NCI-H82 treated with DMSO at 0.1 percent for 48 hours (cell line): ENCODE measurements around the gene ATG7.

Experiments
- DNase-seq: peaks from one replicate; lab custom pipeline; 2025; ENCODE audit not compliant: unreplicated experiment; lab: John Stamatoyannopoulos, UW

ATG7 gene

GRCh38 chr3:11548721-11549131, 276.5 kb downstream of the ATG7 start:
- no peak for DNase-seq

DNA sequence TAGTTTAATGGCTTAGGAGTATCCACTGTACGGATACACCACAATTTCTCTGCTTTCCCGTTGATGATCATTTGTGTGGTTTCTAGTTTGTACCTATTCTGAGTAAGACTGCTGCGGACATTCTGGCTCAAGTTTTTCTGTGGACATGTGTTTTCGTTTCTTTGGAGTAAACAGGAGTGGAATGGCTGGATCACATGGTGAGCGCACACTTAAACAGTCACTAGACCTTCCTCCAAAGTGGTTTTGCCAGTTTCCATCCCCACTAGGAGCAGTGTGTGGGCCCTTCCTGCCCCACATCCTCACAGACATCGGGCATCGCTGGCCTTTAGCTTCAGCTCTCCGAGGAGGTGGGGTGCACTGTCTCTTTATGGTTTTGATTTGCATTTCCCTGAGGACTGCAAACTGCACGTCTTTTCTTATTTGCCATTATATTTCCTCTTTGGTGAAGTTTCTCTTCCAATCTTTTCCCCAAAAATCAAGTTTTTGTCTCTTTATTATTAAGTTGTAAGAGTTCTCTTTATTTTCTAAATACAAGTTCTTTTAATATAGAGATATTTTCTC, 277.5 kb downstream of the ATG7 start:
- DNase-seq = no peak

DNA sequence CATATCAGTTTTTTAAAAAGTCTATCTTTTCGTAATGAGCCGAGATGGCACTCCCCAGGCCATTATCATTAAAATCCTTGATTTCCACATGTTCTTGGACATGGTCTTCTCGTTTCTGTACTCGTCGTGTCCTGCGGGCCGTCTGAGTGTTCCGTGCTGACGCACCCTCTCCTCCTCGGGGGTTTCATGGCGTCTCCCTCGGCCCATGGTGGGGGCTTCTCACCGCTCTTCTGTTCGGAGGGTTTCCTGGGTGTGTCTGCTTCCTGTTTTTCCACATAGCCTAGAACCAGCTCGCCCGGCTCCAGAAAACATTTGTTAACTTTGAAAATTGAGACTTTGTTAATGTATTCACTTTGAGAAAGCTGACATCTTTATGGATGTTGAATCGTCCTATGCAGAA, 278.8 kb downstream of the ATG7 start:
- DNase-seq = no peak

GRCh38 chr3:11552289-11553264, 280.4 kb downstream of the ATG7 start:
- no peak for DNase-seq

- no peak for DNase-seq
Observed at GRCh38 chr3:11553436-11554235, 281.4 kb downstream of the ATG7 start.

GRCh38 chr3:11554236-11554610, 282.0 kb downstream of the ATG7 start:
- no peak for DNase-seq

- DNase-seq = no peak
Observed at GRCh38 chr3:11554666-11555065, 282.5 kb downstream of the ATG7 start.

- DNase-seq = no peak
Observed at GRCh38 chr3:11555211-11555782, 283.1 kb downstream of the ATG7 start.

DNA sequence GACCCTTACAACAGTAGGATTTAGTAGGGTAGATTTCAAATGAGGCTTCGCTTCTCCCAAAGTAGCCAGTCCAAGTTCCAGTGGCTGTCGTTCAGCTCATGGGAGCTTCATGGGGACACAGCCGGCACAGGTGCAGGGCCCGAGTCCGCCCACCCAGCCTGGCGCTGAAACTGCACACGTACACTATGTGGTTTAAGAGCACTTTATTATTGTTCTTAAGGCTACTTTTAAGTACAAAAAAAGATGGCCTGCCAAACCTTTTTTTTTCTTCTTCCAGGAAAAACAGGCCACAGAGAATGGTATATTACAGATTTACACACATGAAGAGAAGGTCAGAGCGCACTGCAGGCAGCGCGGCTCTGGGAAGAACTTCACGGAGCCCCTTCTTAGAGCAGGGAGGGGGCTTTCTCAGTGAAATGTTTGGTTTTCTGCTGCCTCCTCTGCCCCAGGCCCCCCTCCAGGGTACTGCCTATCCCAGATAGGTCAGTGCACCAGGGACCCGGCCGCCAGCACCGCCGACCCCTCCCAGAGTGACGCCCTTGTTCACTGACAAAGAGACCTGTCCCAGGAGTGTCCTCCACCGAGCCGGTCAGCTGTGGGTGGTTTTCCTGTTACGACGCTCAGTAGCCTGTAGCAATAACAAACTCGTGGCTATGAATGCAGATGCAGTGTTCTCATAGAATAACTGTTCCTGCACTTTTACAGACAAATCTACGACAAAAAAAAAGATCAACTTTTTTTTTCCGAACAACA, 283.9 kb downstream of the ATG7 start:
- DNase-seq = no peak

DNA sequence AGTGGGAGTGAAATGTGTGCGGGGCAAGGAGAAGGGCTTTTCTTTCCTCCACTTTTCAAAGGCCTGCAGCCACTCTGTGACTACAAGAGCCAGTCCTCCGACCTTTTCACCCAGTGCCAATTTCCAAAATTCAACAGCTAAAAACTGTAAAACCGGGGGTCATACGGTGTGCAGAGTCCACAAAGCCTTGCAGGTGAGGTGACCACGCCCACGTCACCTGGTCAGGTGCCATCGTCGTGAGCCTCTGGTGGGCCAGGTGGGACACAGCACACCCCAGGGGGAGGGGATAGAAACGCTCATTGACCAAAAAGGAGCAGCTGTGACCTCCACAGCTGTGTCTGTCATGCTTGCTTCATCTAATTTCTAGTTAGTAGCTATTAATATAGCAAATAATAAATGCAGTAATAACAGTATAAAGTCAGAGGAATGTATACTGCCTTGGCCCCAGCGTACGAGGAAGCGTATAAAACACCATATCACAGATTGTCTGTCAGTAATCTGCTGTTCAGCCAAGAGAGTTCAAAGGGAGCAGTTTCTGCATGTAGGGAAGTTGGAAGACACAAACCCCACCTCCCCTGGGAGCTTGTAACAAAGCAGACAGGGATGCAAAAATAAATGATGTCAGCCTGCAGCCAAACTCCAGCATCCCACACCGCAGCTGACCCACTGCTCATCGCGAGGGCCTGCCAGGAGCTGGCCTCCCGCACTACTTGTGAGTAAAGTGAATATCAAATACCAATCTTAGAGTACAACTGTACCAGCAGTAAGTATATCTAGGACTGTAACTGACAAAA, 284.9 kb downstream of the ATG7 start:
- DNase-seq = no peak

DNA sequence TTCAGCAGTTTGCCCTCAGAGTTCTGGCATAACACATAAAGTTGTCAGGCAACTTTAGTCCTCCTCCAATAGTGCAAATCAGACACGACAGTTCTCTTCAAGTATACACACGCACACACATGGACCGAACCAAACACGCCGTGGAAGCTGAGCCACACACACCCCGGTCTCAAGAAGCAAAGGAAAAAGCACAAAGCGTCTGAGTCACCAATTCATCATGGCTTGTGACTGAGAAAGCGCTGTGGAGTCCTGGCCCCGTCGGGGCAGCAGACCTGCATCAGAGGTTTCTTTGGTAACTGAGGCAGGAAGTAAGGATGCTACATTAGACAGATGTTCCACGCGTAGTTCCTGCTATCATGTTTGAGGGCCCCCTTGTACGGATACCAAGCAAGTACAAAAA, 285.8 kb downstream of the ATG7 start:
- DNase-seq = no peak

GRCh38 chr3:11558411-11558903, 286.3 kb downstream of the ATG7 start:
- no peak for DNase-seq

- DNase-seq = no peak
Observed at GRCh38 chr3:11558918-11559815, 287.0 kb downstream of the ATG7 start.

- DNase-seq = no peak
Observed at GRCh38 chr3:11559816-11560633, 287.8 kb downstream of the ATG7 start.

DNA sequence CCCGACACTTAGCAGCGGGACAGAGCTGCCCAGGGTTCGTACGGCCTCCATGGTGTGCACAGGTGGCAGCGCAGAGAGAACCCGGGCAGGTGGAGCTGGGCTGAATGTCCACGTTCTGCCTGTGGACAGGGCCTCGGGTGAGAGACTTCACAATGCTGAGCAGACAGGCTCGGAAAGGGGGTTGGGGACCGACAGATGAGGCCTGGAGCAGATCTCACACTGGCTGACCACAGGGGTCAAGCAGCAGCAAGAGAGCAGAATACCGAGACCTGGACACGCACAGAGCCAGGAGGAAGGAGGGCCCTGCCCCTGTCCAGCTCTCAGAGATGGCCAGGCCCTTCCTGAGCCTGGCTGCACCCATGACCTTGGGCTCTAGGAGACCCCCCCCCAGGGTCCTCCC, 288.5 kb downstream of the ATG7 start:
- no peak for DNase-seq

DNA sequence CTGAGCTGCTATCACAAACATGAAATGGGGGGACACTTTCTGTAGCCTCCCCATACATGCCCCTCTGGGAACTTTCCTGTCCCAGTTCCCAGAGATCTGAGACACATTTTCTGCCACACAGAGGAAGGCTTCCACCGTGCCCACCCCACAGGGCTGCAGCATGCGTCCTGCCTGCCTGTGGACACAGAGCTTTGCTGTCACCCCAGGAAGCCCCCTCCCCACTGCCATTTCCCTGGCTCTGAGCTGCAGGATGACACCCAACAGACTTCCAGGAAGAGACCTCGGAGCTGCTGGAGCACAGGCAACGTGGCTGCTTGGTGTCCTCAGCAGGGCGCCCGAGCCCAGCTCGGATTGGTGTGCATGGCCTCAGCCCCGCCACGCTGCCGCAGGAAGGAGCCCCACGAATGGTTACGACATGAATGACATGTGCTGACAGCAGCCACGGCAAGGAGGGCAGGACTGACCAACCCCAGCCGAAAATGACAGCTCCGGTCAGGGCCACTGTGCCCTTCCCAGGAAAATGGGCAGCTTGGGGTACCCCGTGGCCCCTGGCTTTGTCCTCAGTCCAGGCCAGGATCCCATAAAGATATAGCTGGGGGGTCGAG, 290.2 kb downstream of the ATG7 start:
- no peak for DNase-seq

- no peak for DNase-seq
Observed at GRCh38 chr3:11563159-11563864, 291.1 kb downstream of the ATG7 start.
